Measurements from ENCODE around the gene MPRIP.

DNA sequence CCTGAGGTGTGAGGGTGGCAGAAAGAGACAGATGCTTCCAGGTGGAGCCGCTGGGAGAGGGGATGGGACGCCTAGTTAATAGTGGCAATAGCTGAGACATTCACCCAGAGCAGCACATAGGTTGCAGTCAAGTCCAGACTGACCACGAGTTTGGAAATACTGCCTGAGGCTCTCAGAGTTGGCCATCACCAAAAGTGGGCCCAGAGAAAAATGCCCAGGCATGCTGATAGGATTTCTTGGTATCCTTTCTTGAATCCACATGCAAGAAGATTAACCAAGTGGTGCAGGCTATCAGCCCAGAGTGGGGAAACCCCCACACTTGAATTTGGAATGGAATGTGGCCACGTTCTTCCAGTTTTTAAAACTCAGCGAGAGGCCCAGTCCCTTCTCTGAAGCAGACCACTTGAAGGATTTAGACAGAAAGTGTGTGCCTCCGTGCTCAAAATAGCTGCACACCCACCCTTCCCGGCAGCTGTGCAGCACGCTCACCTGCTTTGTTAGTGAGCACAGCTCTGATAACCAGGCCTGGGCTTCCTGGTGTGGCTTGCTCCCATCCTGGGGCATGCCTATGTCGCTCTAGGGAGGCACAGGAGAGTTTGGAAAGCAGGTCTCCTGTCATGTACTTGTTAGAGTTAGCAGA, 128.2 kb downstream of the MPRIP start:
- TF ChIP-seq, protein P1, sequence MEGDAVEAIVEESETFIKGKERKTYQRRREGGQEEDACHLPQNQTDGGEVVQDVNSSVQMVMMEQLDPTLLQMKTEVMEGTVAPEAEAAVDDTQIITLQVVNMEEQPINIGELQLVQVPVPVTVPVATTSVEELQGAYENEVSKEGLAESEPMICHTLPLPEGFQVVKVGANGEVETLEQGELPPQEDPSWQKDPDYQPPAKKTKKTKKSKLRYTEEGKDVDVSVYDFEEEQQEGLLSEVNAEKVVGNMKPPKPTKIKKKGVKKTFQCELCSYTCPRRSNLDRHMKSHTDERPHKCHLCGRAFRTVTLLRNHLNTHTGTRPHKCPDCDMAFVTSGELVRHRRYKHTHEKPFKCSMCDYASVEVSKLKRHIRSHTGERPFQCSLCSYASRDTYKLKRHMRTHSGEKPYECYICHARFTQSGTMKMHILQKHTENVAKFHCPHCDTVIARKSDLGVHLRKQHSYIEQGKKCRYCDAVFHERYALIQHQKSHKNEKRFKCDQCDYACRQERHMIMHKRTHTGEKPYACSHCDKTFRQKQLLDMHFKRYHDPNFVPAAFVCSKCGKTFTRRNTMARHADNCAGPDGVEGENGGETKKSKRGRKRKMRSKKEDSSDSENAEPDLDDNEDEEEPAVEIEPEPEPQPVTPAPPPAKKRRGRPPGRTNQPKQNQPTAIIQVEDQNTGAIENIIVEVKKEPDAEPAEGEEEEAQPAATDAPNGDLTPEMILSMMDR (optimal IDR thresholded peaks at IDR 0.05 in 1 of 3, IDR thresholded peaks at IDR 0.05 in 1 of 3, conservative IDR thresholded peaks at IDR 0.05 in 1 of 3; ENCODE audit: extremely low read depth in 1 of 3, insufficient read depth in 2 of 3, low read length in 3 of 3) = no peak
- TF ChIP-seq EZH2 (IDR thresholded peaks at IDR 0.05; ENCODE audit: low read length) = no peak
